HG03571 (cell line): ENCODE data around the gene ARMC6.
"Not testable (repeated sequence)": the region's sequence is repeated elsewhere in the genome, so short reads cannot be mapped to it uniquely, and the experiment has no call there.

Source experiments
- ATAC-seq: cut with Tn5 transposase; IDR thresholded peaks from one replicate; pipeline ENCODE4 v1.9.1; 2021; ENCODE audit not compliant: unreplicated experiment

The ARMC6 gene

GRCh38 chr19:19022380-19022961, 10.9 kb upstream of the ARMC6 start:
- no peak for ATAC-seq

- ATAC-seq = not testable (repeated sequence)
Measured at GRCh38 chr19:19023376-19023775, 10.0 kb upstream of the ARMC6 start.

- ATAC-seq = no peak
Measured at GRCh38 chr19:19025861-19026260, 7.5 kb upstream of the ARMC6 start.

GRCh38 chr19:19026299-19026971, 7.0 kb upstream of the ARMC6 start:
- no peak for ATAC-seq

- ATAC-seq = no peak
Measured at GRCh38 chr19:19027228-19027627, 6.2 kb upstream of the ARMC6 start.

GRCh38 chr19:19028526-19028925, 4.9 kb upstream of the ARMC6 start:
- ATAC-seq = no peak

- no peak for ATAC-seq
Measured at GRCh38 chr19:19031891-19032290, 1.5 kb upstream of the ARMC6 start.

GRCh38 chr19:19032420-19033175, 805 bp upstream of the ARMC6 start:
- ATAC-seq = peak; percentile 36

- no peak for ATAC-seq
Measured at GRCh38 chr19:19033176-19033425, 302 bp upstream of the ARMC6 start.

- ATAC-seq = no peak
Measured at GRCh38 chr19:19034204-19034624, 811 bp downstream of the ARMC6 start.

GRCh38 chr19:19039901-19040300, 6.5 kb downstream of the ARMC6 start:
- ATAC-seq = no peak

GRCh38 chr19:19040417-19040816, 7.0 kb downstream of the ARMC6 start:
- no peak for ATAC-seq

GRCh38 chr19:19042732-19043280, 9.4 kb downstream of the ARMC6 start:
- ATAC-seq = no peak

- no peak for ATAC-seq
Measured at GRCh38 chr19:19043481-19043880, 10.1 kb downstream of the ARMC6 start.

GRCh38 chr19:19043881-19044280, 10.5 kb downstream of the ARMC6 start:
- no peak for ATAC-seq

GRCh38 chr19:19049406-19049805, 16.0 kb downstream of the ARMC6 start:
- no peak for ATAC-seq

- ATAC-seq = no peak
Measured at GRCh38 chr19:19050104-19050503, 16.7 kb downstream of the ARMC6 start.

GRCh38 chr19:19050731-19051130, 17.3 kb downstream of the ARMC6 start:
- ATAC-seq = no peak

GRCh38 chr19:19051478-19052213, 18.2 kb downstream of the ARMC6 start:
- ATAC-seq = no peak

- ATAC-seq = no peak
Measured at GRCh38 chr19:19052921-19053320, 19.5 kb downstream of the ARMC6 start.

- no peak for ATAC-seq
Measured at GRCh38 chr19:19053508-19054314, 20.3 kb downstream of the ARMC6 start.
